C4-2B (cell line): ENCODE measurements around the gene DUOX1.

Source experiments
- H3K27ac ChIP-seq: fragments of 450-650 bp; 2 replicates; pipeline ENCODE4 v1.5.1; 2017
- ZFX ChIP-seq: fragments of 450-650 bp; IDR thresholded peaks from 2 replicates; pipeline ENCODE4 v1.6.1; 2017
- TF ChIP-seq, protein P1 (sequence below): fragments of 450-650 bp; conservative IDR thresholded peaks from 2 replicates; pipeline ENCODE4 v1.5.1; 2017; ENCODE audit warnings: mild to moderate bottlenecking

DUOX1 gene

DNA sequence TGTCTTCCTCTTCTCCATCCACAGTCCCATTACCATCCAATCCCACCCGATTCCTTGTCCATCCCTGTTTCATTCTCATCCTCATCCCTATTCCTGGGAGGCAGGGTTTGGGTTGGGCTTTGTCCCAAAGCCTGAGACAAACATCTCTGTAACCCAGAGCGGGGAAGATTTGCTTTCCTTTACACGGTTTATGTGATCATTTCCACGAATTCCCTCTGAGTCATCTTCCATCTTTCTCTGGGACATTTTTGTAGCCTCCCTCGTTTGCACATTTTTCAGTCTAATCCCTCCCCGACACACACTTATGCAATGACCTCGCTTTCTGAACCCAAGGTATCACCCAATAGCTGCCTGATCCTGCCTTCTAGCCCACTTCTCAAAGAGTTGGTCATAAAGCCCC, 38.6 kb upstream of the DUOX1 start:
- no peak overlapping the region for H3K27ac ChIP-seq
- no peak for TF ChIP-seq ZFX
- TF ChIP-seq, protein P1, sequence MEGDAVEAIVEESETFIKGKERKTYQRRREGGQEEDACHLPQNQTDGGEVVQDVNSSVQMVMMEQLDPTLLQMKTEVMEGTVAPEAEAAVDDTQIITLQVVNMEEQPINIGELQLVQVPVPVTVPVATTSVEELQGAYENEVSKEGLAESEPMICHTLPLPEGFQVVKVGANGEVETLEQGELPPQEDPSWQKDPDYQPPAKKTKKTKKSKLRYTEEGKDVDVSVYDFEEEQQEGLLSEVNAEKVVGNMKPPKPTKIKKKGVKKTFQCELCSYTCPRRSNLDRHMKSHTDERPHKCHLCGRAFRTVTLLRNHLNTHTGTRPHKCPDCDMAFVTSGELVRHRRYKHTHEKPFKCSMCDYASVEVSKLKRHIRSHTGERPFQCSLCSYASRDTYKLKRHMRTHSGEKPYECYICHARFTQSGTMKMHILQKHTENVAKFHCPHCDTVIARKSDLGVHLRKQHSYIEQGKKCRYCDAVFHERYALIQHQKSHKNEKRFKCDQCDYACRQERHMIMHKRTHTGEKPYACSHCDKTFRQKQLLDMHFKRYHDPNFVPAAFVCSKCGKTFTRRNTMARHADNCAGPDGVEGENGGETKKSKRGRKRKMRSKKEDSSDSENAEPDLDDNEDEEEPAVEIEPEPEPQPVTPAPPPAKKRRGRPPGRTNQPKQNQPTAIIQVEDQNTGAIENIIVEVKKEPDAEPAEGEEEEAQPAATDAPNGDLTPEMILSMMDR = no peak

DNA sequence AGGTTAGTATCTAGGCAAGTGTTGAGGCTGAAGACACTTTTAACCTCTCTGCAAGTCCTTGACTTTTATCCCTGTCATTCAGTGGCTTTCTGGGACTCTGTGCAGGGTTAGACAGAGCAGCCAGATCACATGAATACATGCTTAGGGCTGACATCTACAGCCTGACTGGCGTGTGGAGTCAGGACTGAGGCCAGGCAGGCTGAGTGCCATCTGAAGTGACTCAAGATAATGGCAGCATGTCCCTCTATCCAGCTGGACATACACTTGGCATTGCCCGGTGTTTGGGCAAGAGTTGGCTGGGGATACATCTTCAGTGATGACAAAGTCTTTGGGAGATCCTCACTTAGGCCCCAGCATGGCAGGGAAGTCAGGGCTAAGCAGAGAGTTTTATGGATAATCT, 38.2 kb upstream of the DUOX1 start:
- H3K27ac ChIP-seq = no peak overlapping the region
- TF ChIP-seq, protein P1 = no peak
- no peak for TF ChIP-seq ZFX

DNA sequence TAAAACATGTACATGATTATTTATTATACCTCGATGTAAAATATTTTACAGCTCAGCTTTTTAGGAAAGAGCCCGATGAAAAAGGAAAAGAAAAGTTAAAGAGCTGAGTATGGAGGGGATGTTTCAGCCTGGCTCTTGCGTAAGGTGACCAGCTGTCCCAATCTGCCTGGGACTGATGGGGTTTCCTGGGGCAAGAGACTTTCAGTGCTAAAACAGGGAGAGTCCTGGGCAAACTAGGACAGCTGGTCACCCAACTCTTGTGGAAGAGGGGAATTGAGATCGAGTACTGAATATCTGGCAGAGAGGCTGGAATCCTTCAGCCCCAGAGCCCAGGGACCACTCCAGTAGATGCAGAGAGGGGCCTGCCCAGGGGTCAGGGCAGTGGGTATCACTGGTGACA, 36.8 kb upstream of the DUOX1 start:
- no peak overlapping the region for H3K27ac ChIP-seq
- no peak for TF ChIP-seq ZFX
- TF ChIP-seq, protein P1 = no peak

DNA sequence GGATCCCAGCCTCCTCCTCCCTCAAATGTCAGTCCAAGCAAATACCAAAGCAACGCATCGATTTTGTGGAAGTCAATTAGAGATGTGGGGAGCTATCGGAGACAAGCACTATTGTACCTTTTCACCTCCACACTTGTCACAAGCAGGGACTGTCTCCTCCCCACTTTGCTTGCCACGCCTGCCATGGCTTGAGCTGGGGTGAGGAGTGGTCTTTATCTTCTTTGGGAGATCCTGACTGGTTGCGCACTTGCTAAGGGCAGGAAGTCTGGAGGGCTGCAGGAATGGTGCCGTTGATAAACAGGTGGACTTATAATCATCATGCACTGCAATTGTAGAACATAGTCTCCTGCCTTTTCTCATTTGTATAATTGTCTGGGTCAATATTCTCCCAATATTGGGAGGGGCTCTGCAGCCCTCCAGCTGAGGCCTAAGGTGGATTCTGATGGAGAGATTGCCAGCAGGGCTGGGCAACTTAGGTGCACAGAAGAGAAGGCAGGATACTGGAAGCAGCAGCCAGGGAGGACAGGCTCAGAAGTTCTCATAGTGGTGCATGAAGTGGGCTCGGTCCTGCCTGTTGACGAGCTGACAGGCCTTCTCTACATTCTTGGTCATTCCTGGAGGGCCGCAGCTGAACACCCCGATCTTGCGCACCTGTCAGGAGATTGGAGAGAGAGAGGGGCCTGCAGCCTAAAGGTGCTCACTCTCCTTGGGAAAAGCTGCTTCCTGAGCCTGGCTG, 36.0 kb upstream of the DUOX1 start:
- no peak overlapping the region for H3K27ac ChIP-seq
- no peak for TF ChIP-seq ZFX
- TF ChIP-seq, protein P1 = no peak

DNA sequence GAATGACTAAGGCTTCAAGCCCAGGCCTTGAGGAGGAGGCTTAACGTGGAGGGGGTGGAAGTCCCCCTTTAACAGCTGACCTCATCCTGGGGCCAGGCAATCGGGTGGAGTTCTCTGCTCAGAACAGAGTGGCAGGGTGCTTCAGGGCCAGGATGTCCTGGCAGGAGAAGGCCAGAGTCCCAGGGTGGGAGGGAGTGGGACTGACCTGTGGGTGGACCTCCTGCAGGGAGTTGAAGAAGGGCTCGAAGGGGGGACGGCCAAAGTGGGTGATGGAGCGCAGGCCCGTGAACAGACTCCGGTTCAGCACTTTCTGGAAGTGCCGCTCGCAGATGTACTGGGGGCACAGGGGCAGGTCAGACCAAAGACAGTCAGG, 35.5 kb upstream of the DUOX1 start:
- TF ChIP-seq, protein P1 = no peak
- TF ChIP-seq ZFX = no peak
- no peak overlapping the region for H3K27ac ChIP-seq

DNA sequence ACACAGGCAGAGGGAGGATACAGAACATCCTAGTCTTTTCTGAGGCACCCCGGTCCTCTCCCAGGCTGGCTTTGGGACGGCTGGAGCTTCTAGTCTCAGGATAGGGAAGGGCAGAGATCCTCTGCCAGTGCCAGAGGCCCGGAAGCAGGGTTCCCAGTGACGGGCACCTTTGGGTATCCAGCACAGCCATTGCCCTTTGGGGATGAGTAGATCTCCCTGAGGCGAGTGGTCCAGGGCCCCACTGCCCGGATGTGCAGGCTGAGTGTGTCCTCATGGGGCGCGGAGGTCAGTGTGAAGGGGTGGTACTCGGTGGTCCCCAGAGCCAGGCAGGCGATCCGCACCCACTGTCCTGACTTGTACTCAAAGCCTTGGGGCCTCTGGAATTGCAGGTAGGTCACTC, 34.1 kb upstream of the DUOX1 start:
- H3K27ac ChIP-seq = no peak overlapping the region
- TF ChIP-seq ZFX = no peak
- TF ChIP-seq, protein P1 = no peak

DNA sequence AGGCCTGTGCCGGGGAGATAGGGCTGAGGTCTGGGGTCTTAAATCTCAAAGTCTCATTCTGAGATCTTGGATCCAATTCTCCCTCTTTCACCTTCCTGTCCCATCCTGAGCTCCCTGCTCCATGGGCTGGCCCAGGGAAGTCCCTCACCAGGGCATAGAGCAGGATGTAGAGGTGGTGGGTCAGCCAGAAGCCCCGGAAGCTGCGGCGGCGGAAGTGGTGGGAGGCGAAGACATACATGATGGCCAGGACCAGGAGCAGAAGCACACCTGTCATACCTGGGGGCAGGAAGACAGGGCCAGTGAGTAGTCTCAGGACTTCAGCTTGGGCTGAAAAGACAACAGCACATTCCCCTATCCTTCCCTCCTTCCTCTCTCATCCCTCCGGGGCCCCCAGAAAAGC, 32.3 kb upstream of the DUOX1 start:
- no peak overlapping the region for H3K27ac ChIP-seq
- TF ChIP-seq ZFX = no peak
- TF ChIP-seq, protein P1 = no peak
